Stimulated activated CD4-positive, alpha-beta T cell treated with anti-CD3 and anti-CD28 coated beads, Interleukin-1b, Interleukin-23, amount 100 ng/mL, for 4 hours (primary cell): Measurements from ENCODE around the gene GSTCD.
"Not testable (repeated sequence)": the region's sequence is repeated elsewhere in the genome, so short reads cannot be mapped to it uniquely, and the experiment has no call there.

ENCODE experiments used
- DNase-seq, 2 donors: peaks; one replicate each; pipeline ENCODE4 v3.0.0-alpha.2; 2020; ENCODE audit warnings: low read depth in 2 of 2

The GSTCD gene, protein sequence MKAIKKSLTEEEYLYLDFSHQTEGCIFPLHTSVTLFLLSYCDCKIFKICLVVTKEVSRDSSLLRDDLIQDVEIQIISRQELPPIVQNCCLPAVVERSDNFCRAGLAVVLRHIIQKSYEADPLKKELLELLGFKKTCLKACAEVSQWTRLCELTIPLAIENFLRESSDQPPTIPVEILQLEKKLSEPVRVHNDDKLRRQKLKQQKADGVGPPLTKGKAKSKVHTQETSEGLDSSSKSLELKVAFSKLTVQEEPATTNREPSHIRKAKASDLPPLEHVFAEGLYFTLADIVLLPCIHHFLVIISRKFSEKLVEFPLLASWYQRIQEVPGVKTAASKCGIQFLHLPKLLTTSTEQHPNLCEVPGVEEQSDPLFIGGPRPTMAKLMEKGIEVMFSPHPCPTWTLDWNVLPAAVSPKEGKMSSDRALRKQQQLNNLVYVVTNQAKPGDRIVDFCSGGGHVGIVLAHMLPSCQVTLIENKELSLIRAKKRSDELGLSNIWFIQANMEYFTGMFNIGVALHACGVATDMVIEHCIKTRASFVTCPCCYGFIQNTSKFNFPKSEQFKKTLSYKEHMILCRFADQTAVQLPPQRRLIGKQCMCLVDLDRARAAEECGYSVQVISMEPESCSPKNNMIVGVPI

DNA sequence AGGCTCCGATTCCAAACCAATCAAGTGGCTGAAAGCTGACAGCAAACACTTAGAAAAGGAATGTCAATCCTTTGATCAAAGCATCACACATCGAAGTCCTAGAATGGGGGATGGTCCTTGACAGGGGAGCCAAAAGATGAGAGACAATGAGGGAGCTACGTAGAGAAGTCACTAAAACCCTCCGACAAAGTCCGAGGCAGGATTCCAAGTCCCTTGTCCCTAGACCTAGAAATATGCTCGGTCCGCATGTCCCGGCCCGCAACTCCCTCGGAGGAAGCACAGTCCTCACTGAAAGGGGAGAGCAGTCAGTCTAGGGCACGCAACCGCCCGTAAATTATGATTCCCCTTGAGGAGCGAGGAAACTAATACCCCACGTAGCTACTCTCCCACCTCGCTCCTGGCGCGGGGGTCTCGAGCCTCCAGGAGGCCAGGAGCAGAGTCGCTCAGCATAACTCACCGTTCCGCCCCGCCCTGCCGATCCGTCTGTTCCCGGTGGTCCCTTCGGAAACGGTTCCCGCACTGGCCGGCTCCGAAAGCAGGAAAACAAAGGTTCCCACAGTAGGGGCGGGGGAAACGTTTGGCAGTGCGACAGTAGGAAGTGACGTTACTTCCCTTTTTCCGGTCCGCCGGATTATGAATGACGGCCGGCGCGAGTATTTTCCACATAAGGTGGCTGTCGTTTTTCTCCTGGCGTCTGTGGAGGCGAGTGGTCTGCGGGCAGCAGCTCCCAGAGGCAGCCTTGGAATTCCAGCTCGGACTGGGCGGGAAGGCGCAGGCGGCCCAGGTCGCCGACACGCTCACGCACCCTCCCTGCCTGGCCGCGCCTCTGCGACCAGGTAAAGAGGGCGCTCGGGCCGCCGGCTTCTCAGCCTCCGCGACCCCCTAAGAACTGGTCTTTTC, at the start of gene GSTCD, which contains the start of gene INTS12:
Gene GSTCD (plus strand): TSS at position 604 of the 900 bp plus-strand sequence. CDS start 8,830 bp downstream, outside the sequence.
Gene INTS12 (minus strand): TSS at position 509 of the 900 bp plus-strand sequence. CDS start 8,684 bp downstream, outside the sequence.
- DNase-seq = peak; percentile 77 to 83

DNA sequence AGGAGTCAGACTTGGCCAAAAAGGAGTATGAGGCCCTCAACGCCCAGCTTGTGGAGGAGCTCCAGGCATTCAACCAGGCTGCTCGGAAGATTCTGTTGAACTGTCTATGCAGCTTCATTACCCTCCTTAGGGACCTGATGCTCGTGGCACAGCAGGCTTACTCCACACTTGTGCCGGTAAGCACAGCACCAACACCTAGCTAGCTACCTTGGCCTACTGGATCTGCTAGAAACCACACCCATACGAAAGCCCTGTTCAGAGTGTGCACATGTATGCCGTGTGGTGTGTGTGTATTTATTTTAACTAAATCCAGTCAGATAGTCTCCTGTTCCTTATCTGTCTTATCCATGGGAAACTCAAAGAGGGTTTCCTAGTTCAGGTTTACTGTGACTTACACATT, 49.4 kb upstream of the GSTCD start:
- DNase-seq = no peak

GRCh38 chr4:105661028-105661427, 47.6 kb upstream of the GSTCD start:
- no peak for DNase-seq

DNA sequence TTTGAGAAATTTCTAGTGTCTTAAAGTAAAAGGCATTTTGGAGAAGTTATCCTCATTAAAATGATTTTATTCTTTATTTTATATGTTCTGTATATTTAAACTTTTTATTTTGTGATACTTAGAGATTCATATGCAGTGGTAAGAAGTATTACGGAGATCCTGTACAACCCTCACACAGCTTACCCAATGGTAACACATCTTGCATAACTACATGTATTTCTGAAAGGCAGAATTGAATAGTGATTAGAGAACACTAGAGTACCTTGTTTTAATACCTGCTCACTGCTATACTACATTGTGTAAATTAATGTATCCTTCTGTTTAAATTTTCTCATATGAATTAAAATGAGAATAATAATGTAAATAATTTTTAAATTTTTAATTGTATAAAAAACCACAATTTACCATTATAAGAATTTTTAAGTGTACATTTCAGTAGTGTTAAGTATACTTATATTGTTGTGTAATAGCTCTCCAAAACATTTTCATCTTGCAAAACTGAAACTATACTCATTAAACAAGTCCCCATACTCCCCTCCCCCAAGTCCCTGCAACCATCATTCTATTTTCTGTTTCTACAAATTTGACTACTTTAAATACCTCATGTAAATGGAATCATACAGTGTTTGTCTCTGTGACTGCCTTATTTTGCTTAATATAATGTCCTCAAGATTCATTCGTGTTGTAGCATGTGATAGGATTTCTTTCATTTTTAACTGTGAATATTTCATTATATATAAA, 45.5 kb upstream of the GSTCD start:
- DNase-seq = no peak

DNA sequence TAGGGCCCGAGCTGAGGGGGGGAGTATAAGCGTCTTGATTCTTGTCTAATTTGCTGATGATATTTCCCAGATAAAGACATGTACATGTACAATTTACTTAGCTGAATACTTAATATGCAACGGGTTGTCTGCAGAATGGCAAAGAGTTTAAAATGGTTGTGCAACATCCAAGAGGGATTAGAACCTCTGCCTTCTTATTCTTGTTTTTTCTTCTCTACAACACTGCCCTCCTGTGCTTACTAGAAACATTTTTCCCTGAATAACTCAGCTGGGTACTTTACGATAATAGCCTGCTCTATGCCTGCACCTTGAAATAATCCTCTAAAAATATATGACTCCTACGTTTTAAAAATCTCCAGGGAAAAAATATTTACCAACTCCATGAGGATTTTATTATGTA, 41.9 kb upstream of the GSTCD start:
- no peak for DNase-seq

- DNase-seq = no peak
These were observed 37.9 kb upstream of the GSTCD start for GRCh38 chr4:105670684-105671083.

DNA sequence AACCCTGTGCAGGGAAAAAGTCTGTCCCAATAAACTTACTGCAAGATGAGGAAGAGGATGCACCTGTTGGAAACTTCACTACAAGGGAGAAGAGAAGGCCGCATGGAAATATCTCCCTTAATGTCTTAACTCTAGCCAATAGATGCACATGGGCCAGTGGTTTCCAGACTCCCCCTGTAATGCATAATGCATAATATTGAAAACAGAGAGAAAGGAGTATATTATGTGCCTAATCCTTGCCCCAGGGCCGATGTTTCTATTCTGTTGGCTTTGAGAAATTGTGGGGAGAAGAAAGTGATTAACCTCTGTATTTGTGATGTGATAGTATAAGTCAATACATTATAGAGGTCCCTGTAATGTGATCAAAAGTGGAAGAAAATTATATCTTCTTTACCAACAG, 37.3 kb upstream of the GSTCD start:
- DNase-seq = no peak

GRCh38 chr4:105674011-105674410, 34.6 kb upstream of the GSTCD start:
- no peak for DNase-seq

- no peak for DNase-seq
These were observed 30.9 kb upstream of the GSTCD start for GRCh38 chr4:105677709-105678108.

DNA sequence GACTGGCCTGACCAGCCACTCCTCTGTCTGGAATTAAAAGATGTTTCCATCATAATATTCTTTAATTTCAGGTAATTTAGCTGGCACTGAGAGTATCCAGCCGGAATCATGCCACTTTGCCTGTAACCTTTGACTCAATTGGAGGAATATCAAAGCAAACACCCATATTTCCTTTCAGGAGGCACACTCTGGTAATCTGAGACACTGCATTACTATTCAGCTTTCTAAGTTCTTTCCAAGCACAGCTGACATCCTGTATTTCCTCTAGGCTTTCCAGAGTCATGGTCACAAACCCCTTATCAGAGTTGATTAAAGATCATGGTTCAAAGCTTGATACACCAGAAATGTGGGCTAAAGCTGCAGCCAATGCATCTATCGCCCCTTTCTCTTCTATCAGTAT, 29.4 kb upstream of the GSTCD start:
- no peak for DNase-seq

- DNase-seq = no peak
These were observed 25.5 kb upstream of the GSTCD start for GRCh38 chr4:105683038-105683437.

- no peak for DNase-seq
These were observed 22.0 kb upstream of the GSTCD start for GRCh38 chr4:105686571-105686970.

DNA sequence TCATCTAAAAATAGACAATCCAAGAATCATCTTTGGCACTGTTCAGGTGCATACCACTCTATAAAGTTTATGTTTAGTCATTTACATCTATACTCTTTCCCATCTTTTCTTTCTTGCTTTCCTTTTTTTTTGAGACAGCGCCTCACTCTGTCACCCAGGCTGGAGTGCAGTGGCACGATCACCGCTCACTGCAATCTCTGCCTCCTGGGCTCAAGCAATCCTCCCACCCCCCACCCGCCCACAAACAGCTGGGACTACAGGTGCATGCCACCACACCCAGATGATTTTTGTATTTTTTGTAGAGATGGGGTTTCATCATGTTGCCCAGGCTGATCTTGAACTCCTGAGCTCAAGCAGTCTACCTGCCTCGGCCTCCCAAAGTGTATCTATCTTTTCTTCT, 13.8 kb upstream of the GSTCD start:
- DNase-seq = not testable (repeated sequence)

- not testable (repeated sequence) for DNase-seq
These were observed 12.8 kb upstream of the GSTCD start for GRCh38 chr4:105695832-105696231.

DNA sequence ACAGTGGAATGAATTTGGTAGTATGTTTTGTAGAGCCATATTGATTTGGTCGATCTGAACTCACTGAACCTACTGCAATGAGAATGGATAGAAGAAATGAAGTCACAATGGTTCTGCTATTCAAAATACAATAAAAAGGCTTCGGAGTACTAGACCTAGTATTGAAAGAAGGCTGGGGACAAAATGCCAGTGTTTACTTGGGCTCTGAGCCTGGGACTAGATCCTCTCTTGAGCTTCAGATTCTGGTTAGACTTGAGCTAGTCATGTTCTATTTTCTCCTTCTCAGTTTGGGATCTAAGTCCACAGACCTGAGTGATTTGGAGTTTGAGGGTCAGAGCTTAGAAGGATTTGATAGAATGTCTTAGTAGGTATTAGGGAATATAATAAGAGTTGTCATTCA, 10.0 kb upstream of the GSTCD start:
- no peak for DNase-seq

DNA sequence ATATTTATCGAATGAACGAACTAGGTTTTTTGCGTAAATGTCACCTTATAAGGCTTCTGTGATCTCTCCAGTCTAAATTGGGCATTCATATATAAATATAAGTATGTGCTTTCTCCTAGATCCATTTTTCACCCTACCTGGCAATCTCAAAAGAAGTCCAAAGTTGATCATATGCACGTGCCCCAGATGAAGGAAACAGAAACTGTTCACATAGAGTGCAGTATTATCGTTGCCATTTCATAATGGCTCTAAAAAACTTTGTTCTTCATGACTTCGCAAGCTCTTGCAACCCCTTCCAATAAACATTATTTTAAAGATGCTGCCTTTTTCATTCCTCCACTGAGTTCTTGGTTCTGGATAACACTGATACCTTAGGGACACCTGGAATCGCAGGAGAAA, 803 bp upstream of the GSTCD start:
- DNase-seq = no peak

DNA sequence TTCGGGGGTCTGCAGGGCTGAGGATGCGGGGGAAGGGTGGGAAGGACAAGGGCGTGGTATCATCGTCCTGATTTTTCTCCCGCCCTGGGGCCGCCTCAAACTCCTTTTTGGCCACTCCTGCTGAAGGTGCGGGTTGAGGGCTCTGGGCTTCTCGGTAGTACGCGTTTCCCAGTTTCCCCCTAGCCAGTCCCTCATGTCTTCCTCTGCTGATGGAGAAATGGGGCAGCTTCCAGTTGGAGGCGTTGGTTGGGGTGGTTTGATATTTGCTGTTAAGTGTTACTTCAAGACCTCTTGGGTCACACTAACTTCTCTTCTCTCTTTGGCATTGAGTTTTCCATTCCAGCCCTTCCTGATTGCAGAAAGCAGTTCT, 482 bp downstream of the GSTCD start:
- DNase-seq = peak in 1 of 2 donors; percentile 6

DNA sequence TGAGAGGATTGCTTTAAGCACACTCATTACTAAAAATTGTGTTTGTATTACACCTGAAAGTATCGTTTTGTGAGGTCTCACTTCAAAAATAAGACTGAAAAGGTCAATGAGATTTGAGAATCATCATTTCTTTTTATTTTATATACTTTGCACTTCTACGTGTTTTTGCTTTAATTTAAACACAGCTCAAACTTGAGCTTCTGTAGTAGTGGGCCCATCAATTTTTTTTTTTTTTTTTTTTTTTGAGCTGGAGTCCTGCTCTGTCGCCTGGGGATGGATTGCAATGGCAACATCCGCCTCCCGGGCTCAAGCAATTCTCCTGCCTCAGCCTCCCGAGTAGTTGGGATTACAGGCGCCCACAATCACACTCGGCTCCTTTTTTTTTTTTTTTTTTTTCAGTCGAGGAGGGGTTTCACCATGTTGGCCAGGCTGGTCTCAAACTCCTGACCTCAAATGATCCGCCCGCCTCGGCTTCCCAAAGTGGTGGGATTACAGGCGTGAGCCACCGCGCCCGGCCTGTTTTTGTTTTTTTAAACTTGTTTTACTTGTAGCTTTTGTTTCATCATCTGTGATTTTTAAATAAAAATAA, 1.5 kb downstream of the GSTCD start:
- no peak for DNase-seq

DNA sequence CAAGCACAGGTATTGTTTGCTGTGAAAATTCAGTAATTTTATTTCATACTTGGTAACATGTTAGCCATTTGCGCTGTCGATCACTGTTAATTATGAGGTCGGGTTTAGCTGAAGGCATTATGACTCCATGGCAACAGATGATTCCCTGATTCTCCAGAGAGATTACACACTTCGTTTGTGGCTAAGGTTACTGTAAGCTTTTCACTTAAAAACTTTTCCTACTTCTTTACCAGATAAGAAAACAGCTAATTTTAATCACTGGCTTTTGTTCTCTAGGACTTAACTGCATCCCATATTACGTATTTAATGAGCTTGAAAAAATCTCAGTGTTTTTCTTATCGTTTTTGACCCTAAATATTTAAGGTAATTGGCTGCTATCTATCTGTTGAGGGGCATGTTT, 2.1 kb downstream of the GSTCD start:
- no peak for DNase-seq

GRCh38 chr4:105712766-105713165, 4.2 kb downstream of the GSTCD start:
- no peak for DNase-seq

DNA sequence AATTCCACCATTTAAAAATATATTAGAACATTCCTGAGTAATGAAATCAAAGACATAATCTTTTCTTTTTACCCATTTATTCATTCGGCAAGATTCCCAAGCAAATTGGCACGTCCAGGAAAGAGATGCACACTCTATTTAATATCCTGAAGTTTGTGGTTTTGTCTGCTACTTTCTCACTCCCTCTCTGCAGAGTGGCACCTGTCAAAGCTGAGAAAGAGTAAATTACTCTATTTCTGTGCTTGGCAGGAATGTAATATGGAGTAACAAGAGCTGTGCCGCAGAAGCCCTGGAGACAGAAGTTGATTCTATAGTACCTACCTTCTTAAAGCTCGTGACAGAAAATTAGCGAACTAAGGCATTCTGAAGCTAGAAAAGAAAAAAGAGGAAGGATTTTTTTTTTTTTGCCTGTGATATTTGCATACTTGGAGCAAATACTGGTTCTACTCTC, 5.5 kb downstream of the GSTCD start:
- DNase-seq = no peak
